Measurements from ENCODE around the gene RNF214. TPM values are rescaled to one million over a fixed set of nuclear protein-coding genes. Genes with fewer than 3 reads are reported as not detected.

RNF214 gene
- total RNA-seq, 1 donor, result 13.4 TPM

DNA sequence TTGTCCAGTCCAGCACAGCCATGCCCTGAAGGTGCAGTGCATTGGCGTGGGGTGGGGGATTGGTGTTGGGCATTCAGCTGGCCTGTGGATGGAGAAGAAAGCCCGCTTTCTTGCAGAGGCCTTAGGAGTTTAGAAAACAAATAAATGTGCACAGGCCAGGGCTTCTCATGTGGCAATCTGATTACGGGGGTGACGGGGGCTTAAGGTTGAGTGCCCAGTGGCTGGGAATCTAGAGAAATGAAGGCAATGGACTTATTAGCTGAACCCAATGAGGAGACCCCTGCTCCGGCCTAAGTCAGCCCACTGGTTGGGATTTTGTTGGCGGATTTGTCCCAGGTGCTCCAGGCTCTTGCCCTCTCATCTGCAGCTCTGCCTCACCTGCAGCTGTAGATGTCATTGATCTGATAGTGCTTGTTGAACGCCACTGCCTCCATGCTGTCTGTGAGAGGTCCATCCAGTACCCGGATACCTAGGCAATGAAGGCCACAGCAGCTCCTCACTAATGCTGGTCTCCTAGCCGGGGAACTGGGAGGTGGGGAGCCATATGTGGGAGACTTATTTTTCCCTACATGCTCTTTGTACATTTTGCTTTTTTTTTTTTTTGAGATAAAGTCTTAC lies 6.8 kb upstream of the RNF214 start:
- Histone ChIP-seq H3K4me1 (ENCODE audit: insufficient read depth, low read length) (peaks cover 32% of the 10 kb centered on the region), H4K20me1 (ENCODE audit: insufficient read depth, low read length) (peaks cover 10% of the 10 kb centered on the region), H2AFZ (ENCODE audit: low read length) (no peak overlapping the region), H3K27ac (ENCODE audit: low read depth, low read length) (no peak overlapping the region), H3K27me3 (ENCODE audit: insufficient read depth, low read length) (no peaks in the 10 kb centered on the region), H3K4me2 (ENCODE audit: insufficient read depth, low read length) (no peak overlapping the region), H3K36me3 (ENCODE audit: insufficient read depth, low read length) (peaks cover 64% of the 10 kb centered on the region), H3K9me3 (ENCODE audit: low read depth, low read length) (no peaks in the 10 kb centered on the region), H3K79me2 (ENCODE audit: insufficient read depth, low read length) (peaks cover 23% of the 10 kb centered on the region), H3K4me3 (ENCODE audit: insufficient read depth, low read length) (no peak overlapping the region)
- peak; percentile 32 for DNase-seq (ENCODE audit: insufficient read length, low spot score, missing footprints)
- TF ChIP-seq CTCF (IDR thresholded peaks at IDR 0.05; ENCODE audit: extremely low read depth, low read depth, low read length), result no peak

- peak; percentile 95 for DNase-seq (ENCODE audit: insufficient read length, low spot score, missing footprints)
- Histone ChIP-seq H3K4me1 (ENCODE audit: insufficient read depth, low read length) (peaks cover 32% of the 10 kb centered on the region), H3K27ac (ENCODE audit: low read depth, low read length) (no peak overlapping the region)
Observed at GRCh38 chr11:117226388-117227385, 5.8 kb upstream of the RNF214 start.

GRCh38 chr11:117228091-117228490 lies 4.4 kb upstream of the RNF214 start:
- H3K27me3 ChIP-seq (ENCODE audit: insufficient read depth, low read length), result no peaks in the 10 kb centered on the region
- no peak for DNase-seq (ENCODE audit: insufficient read length, low spot score, missing footprints)
- no peak overlapping the region for H3K4me2 ChIP-seq (ENCODE audit: insufficient read depth, low read length)
- H4K20me1 ChIP-seq (ENCODE audit: insufficient read depth, low read length), result peaks cover 16% of the 10 kb centered on the region
- TF ChIP-seq CTCF (IDR thresholded peaks at IDR 0.05; ENCODE audit: extremely low read depth, low read depth, low read length), result no peak
- peaks cover 62% of the 10 kb centered on the region for H3K36me3 ChIP-seq (ENCODE audit: insufficient read depth, low read length)
- peaks cover 22% of the 10 kb centered on the region for H3K4me1 ChIP-seq (ENCODE audit: insufficient read depth, low read length)
- H3K27ac ChIP-seq (ENCODE audit: low read depth, low read length), result no peak overlapping the region
- peaks cover 43% of the 10 kb centered on the region for H3K79me2 ChIP-seq (ENCODE audit: insufficient read depth, low read length)
- no peaks in the 10 kb centered on the region for H3K9me3 ChIP-seq (ENCODE audit: low read depth, low read length)
- H2AFZ ChIP-seq (ENCODE audit: low read length), result no peak overlapping the region
- no peak overlapping the region for H3K4me3 ChIP-seq (ENCODE audit: insufficient read depth, low read length)

More at GRCh38 chr11:117226388-117227385, 5.8 kb upstream of the RNF214 start:
- no peak overlapping the region for H2AFZ ChIP-seq (ENCODE audit: low read length)
- peak; percentile 76 for TF ChIP-seq CTCF (IDR thresholded peaks at IDR 0.05; ENCODE audit: extremely low read depth, low read depth, low read length)
- no peaks in the 10 kb centered on the region for H3K9me3 ChIP-seq (ENCODE audit: low read depth, low read length)
- H3K4me3 ChIP-seq (ENCODE audit: insufficient read depth, low read length), result no peak overlapping the region
- H3K79me2 ChIP-seq (ENCODE audit: insufficient read depth, low read length), result peaks cover 33% of the 10 kb centered on the region
- H4K20me1 ChIP-seq (ENCODE audit: insufficient read depth, low read length), result peaks cover 16% of the 10 kb centered on the region
- H3K4me2 ChIP-seq (ENCODE audit: insufficient read depth, low read length), result no peak overlapping the region
- no peaks in the 10 kb centered on the region for H3K27me3 ChIP-seq (ENCODE audit: insufficient read depth, low read length)
- H3K36me3 ChIP-seq (ENCODE audit: insufficient read depth, low read length), result peaks cover 64% of the 10 kb centered on the region

- Histone ChIP-seq H2AFZ (ENCODE audit: low read length) (no peak overlapping the region), H3K27ac (ENCODE audit: low read depth, low read length) (peak overlapping the region; percentile 78), H3K4me3 (ENCODE audit: insufficient read depth, low read length) (no peak overlapping the region), H4K20me1 (ENCODE audit: insufficient read depth, low read length) (peaks cover 16% of the 10 kb centered on the region), H3K79me2 (ENCODE audit: insufficient read depth, low read length) (peaks cover 56% of the 10 kb centered on the region), H3K36me3 (ENCODE audit: insufficient read depth, low read length) (peaks cover 49% of the 10 kb centered on the region), H3K4me2 (ENCODE audit: insufficient read depth, low read length) (no peak overlapping the region), H3K4me1 (ENCODE audit: insufficient read depth, low read length) (peaks cover 33% of the 10 kb centered on the region), H3K9me3 (ENCODE audit: low read depth, low read length) (no peaks in the 10 kb centered on the region), H3K27me3 (ENCODE audit: insufficient read depth, low read length) (no peaks in the 10 kb centered on the region)
- no peak for DNase-seq (ENCODE audit: insufficient read length, low spot score, missing footprints)
- TF ChIP-seq CTCF (IDR thresholded peaks at IDR 0.05; ENCODE audit: extremely low read depth, low read depth, low read length), result no peak
Observed at GRCh38 chr11:117229411-117229810, 3.1 kb upstream of the RNF214 start.

All from osteoblast (primary cell).